Endodermal cell (in vitro differentiated cells): Measurements from ENCODE around the gene DERL2. TPM values are rescaled to one million over a fixed set of nuclear protein-coding genes. Genes with fewer than 3 reads are reported as not detected.

Experiments used
- DNase-seq: peaks from one replicate; pipeline ENCODE4 v3.0.0-alpha.2; 2017
- H3K27ac ChIP-seq: 2 replicates; pipeline ENCODE4 v1.5.1; 2013; ENCODE audit warnings: mild to moderate bottlenecking, low read depth, low read length, moderate library complexity
- H3K27me3 ChIP-seq: 2 replicates; pipeline ENCODE4 v1.6.1; 2013; ENCODE audit warnings: mild to moderate bottlenecking, low read length, moderate library complexity; ENCODE audit not compliant: insufficient read depth, control insufficient read depth, poor library complexity, severe bottlenecking
- H3K36me3 ChIP-seq: 2 replicates; pipeline ENCODE4 v1.7.0; 2013; ENCODE audit warnings: mild to moderate bottlenecking, low read length, moderate library complexity; ENCODE audit not compliant: control insufficient read depth, insufficient read depth
- H3K4me1 ChIP-seq: one replicate; pipeline ENCODE4 v1.7.0; 2013; ENCODE audit warnings: low read length; ENCODE audit not compliant: control insufficient read depth, insufficient read depth
- H3K4me3 ChIP-seq: 2 replicates; pipeline ENCODE4 v1.5.1; 2013; ENCODE audit warnings: mild to moderate bottlenecking, low read length, moderate library complexity
- H3K9ac ChIP-seq: 2 replicates; pipeline ENCODE4 v1.6.1; 2013; ENCODE audit warnings: mild to moderate bottlenecking, low read length, moderate library complexity; ENCODE audit not compliant: poor library complexity, severe bottlenecking; ENCODE audit errors: extremely low read depth
- H3K9me3 ChIP-seq: 2 replicates; pipeline ENCODE4 v1.6.1; 2013; ENCODE audit warnings: mild to moderate bottlenecking, low read length, moderate library complexity; ENCODE audit not compliant: control insufficient read depth
- H3K27ac Mint-ChIP-seq: 2 replicates; pipeline ENCODE4 v1.8.0; 2020; ENCODE audit warnings: mixed read lengths
- H3K27me3 Mint-ChIP-seq: 2 replicates; pipeline ENCODE4 v1.8.0; 2021; ENCODE audit warnings: mild to moderate bottlenecking, mixed read lengths; ENCODE audit not compliant: insufficient read depth
- H3K36me3 Mint-ChIP-seq: 2 replicates; pipeline ENCODE4 v1.8.0; 2020; ENCODE audit warnings: low read depth, mixed read lengths
- H3K4me1 Mint-ChIP-seq: 2 replicates; pipeline ENCODE4 v1.8.0; 2020; ENCODE audit warnings: mixed read lengths
- H3K4me3 Mint-ChIP-seq: 2 replicates; pipeline ENCODE4 v1.8.0; 2020; ENCODE audit warnings: mild to moderate bottlenecking, moderate library complexity, mixed read lengths
- H3K9me3 Mint-ChIP-seq: 2 replicates; pipeline ENCODE4 v1.8.0; 2020; ENCODE audit warnings: mild to moderate bottlenecking, mixed read lengths
- WGBS, 2 experiments: methylation state at CpG; one replicate each; pipeline versions ENCODE4 v1.1.5 to v1.1.7; 2013; ENCODE audit warnings: missing lambda C conversion rate in 2 of 2, mixed read lengths in 1 of 2; ENCODE audit not compliant: insufficient coverage in 1 of 2, insufficient read length in 1 of 2; 5-methylcytosine and 5-hydroxymethylcytosine counted together
- total RNA-seq, 2 donors: library from RNA; stranded (reverse); fragmentation: NEBNext Ultra II Directional in 1 of 2; extraction: Animal tissue kit (Norgen Biotek cat#: 25700) in 1 of 2; gene quantifications; 2 replicates in 1 of 2; 3 replicates in 1 of 2; pipeline ENCODE4 v1.2.1, GENCODE V29; 2021
- TF ChIP-seq, protein P1 (sequence below): fragments of 200-600 bp; sonication (generic); conservative IDR thresholded peaks from 2 replicates; pipeline ENCODE4 v1.5.0; 2021; ENCODE audit warnings: antibody characterized with exemption, mild to moderate bottlenecking

Gene DERL2
- total RNA-seq, 2 donors from 2014 or later, result 68.0 to 75.1 TPM

DNA sequence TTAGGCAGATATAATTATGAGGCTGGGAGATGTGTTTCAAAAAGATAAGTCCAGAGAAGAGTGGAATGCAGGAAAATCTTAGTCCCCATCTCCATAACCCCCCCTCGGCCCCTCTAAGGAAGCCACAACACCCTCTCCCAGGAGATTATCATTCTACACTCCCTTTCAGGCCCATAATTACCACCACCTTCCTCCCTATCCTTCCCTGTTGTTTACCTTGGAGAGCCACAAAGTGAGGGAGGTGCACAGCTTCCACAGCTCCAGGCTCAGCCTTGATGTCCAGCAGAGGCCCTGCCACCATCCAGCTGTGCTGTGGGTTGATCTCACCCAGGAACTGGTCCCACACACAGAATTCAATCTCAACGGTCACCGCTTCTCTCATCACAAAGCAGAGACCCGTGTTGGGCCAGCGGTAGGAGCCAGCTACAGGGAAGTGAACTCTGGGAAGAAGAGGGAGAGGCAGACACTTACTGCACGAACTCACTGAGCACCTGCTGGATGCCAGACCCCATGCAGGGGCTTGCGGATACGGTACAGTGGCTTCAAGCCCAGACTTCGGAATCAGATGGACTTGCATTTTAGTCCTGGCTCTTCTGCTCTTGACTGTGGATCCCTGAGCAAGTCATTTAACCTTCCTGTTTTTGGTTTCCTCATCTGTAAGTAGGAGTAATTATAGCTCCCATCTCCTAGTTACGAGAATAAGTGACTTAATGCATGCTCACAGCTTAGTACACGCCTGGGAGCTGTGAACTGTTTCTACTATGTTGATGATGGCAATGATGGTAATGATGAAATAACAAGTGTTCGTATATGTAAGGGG is 44.5 kb upstream of the DERL2 start:
- no peak overlapping the region for H3K4me3 Mint-ChIP-seq
- Histone ChIP-seq H3K27me3 (no peaks in the 10 kb centered on the region), H3K4me1 (no peaks in the 10 kb centered on the region), H3K9ac (no peak overlapping the region), H3K36me3 (no peaks in the 10 kb centered on the region), H3K27ac (no peak overlapping the region), H3K9me3 (no peaks in the 10 kb centered on the region), H3K4me3 (no peak overlapping the region)
- no peak for DNase-seq
- no peaks in the 10 kb centered on the region for H3K9me3 Mint-ChIP-seq
- WGBS, 2 experiments, result 87 to 93% methylated on average over 8 to 11 of the region's 12 CpGs
- no peaks in the 10 kb centered on the region for H3K4me1 Mint-ChIP-seq
- H3K27me3 Mint-ChIP-seq, result no peaks in the 10 kb centered on the region
- no peak overlapping the region for H3K27ac Mint-ChIP-seq
- no peaks in the 10 kb centered on the region for H3K36me3 Mint-ChIP-seq
- TF ChIP-seq, protein P1, sequence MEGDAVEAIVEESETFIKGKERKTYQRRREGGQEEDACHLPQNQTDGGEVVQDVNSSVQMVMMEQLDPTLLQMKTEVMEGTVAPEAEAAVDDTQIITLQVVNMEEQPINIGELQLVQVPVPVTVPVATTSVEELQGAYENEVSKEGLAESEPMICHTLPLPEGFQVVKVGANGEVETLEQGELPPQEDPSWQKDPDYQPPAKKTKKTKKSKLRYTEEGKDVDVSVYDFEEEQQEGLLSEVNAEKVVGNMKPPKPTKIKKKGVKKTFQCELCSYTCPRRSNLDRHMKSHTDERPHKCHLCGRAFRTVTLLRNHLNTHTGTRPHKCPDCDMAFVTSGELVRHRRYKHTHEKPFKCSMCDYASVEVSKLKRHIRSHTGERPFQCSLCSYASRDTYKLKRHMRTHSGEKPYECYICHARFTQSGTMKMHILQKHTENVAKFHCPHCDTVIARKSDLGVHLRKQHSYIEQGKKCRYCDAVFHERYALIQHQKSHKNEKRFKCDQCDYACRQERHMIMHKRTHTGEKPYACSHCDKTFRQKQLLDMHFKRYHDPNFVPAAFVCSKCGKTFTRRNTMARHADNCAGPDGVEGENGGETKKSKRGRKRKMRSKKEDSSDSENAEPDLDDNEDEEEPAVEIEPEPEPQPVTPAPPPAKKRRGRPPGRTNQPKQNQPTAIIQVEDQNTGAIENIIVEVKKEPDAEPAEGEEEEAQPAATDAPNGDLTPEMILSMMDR, result no peak

DNA sequence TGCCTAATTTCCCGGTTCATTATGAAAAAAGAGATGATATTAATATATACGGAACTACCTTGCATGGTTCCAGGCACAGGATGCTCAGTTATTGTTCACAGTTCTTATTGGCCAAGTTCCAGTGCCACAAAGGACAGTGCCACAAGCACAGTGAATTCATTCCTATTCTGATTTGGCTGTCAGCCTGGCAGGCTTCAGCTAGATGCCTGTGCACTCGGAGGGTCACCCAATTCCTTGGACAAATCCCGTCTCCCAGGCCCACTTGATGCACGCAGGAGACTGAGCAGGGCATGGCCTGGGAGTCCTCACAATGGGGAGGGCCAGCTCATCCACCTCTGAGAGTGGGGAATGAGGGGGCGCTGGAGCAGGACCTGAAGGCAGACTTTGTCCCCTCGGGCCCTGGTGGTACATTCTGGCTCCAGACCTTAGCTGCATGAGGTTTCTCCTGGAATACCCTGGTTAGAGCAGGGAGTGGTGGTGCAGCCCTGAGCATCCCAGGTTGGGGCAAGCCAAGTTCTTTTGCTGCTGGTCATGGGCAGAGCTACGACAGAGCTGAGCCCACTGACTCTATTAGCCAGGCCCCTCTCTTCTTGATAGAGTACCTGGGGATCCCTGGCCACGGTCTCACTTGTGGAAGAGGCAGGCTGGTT is 41.7 kb upstream of the DERL2 start:
- Mint-ChIP-seq H3K9me3 (no peaks in the 10 kb centered on the region), H3K36me3 (no peaks in the 10 kb centered on the region), H3K27me3 (peaks cover 3% of the 10 kb centered on the region), H3K27ac (no peak overlapping the region), H3K4me1 (no peaks in the 10 kb centered on the region), H3K4me3 (no peak overlapping the region)
- H3K9me3 ChIP-seq, result no peaks in the 10 kb centered on the region
- H3K36me3 ChIP-seq, result no peaks in the 10 kb centered on the region
- no peak overlapping the region for H3K4me3 ChIP-seq
- 85 to 100% methylated on average over 4 to 9 of the region's 9 CpGs for WGBS, 2 experiments
- H3K27me3 ChIP-seq, result no peaks in the 10 kb centered on the region
- DNase-seq, result no peak
- peak overlapping the region; percentile 99 for H3K27ac ChIP-seq
- no peaks in the 10 kb centered on the region for H3K4me1 ChIP-seq
- no peak overlapping the region for H3K9ac ChIP-seq
- TF ChIP-seq, protein P1, result no peak

DNA sequence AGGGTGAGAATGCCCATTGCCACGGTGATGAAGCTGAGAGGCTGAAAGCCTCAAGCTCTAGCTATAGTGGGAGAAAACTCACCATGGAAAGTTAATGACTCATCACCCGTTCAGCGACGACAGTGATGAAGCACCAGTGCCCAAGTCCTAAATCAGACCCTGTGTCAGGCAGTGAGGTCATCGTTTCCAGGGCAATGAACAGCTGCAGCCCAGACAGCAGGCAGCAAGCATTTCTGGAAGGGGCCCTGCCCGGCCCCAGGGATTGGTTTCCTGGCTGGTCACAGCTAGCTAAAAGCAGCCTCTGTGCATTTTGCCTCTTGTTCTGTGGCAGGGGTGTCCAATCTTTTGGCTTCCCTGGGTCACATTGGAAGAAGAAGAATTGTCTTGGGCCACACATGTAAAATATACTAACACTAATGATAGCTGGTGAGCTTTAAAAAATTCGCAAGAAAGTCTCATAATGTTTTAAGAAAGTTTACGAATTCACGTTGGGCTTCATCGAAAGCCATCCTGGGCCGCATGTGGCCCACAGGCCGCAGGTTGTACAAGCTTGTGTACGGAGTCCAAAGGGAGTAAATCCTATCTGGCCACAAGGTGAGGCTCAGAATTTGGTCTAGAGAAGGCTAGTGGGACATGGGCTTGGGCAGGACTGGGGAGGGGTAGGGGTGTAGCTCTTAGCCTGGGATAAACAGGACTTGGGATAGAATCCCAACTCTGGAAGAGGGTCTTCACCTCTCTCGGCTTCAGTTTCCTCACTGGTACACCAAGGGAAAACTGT is 41.0 kb upstream of the DERL2 start:
- H3K9ac ChIP-seq, result no peak overlapping the region
- Mint-ChIP-seq H3K9me3 (no peaks in the 10 kb centered on the region), H3K4me1 (no peaks in the 10 kb centered on the region), H3K27me3 (peaks cover 3% of the 10 kb centered on the region), H3K27ac (no peak overlapping the region), H3K36me3 (no peaks in the 10 kb centered on the region), H3K4me3 (no peak overlapping the region)
- H3K27me3 ChIP-seq, result no peaks in the 10 kb centered on the region
- no peaks in the 10 kb centered on the region for H3K4me1 ChIP-seq
- no peaks in the 10 kb centered on the region for H3K9me3 ChIP-seq
- TF ChIP-seq, protein P1, result no peak
- DNase-seq, result no peak
- H3K36me3 ChIP-seq, result no peaks in the 10 kb centered on the region
- H3K27ac ChIP-seq, result peak overlapping the region; percentile 99
- 73 to 83% methylated on average over 12 to 14 of the region's 14 CpGs for WGBS, 2 experiments
- no peak overlapping the region for H3K4me3 ChIP-seq
